Nephron progenitor cell (in vitro differentiated cells): Measurements from ENCODE around the gene MLLT3.
"Not testable (repeated sequence)": the region's sequence is repeated elsewhere in the genome, so short reads cannot be mapped to it uniquely, and the experiment has no call there.

Source experiments
- DNase-seq: peaks from one replicate; pipeline ENCODE4 v3.0.0; 2021
- H3K27ac Mint-ChIP-seq: 2 replicates; pipeline ENCODE4 v1.8.0; 2021; ENCODE audit warnings: mild to moderate bottlenecking, moderate library complexity, mixed read lengths
- H3K27me3 Mint-ChIP-seq: 2 replicates; pipeline ENCODE4 v1.8.0; 2021; ENCODE audit warnings: mild to moderate bottlenecking, low read depth, mixed read lengths; ENCODE audit not compliant: poor library complexity
- H3K36me3 Mint-ChIP-seq: 2 replicates; pipeline ENCODE4 v1.8.0; 2021; ENCODE audit warnings: low read depth, mixed read lengths
- H3K4me1 Mint-ChIP-seq: 2 replicates; pipeline ENCODE4 v1.8.0; 2021; ENCODE audit warnings: mixed read lengths
- H3K4me3 Mint-ChIP-seq: 2 replicates; pipeline ENCODE4 v1.8.0; 2021; ENCODE audit warnings: mild to moderate bottlenecking, moderate library complexity, mixed read lengths
- H3K9me3 Mint-ChIP-seq: 2 replicates; pipeline ENCODE4 v1.8.0; 2021; ENCODE audit warnings: mild to moderate bottlenecking, moderate library complexity, mixed read lengths
- TF ChIP-seq, protein P1 (sequence below): fragments of 200-600 bp; sonication (generic); IDR thresholded peaks from 2 replicates; pipeline ENCODE4 v1.5.0; 2021; ENCODE audit warnings: antibody characterized with exemption

Gene MLLT3

DNA sequence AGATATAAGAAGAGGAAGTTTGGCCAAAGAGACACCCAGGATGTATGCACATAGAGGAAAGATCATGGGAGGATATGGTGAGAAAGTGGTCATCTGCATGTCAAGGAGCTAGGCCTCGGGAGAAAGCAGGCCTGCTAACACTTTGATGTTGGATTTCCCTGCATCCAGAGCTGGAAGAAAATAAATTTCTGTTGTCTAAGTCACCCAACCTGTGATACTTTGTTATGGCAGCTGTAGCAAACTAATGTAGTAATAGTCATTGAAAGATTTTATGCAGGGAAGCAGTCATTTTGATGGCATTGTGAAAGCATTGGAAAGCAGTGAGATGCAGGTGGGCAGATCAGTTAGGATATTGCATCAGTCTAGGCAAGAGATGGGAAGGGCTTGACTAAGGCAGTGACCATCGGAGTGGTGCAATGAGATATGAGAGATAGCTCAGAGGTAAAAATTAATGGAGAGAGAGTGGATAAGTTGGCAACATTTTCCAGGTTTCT, 37.2 kb upstream of the MLLT3 start:
- peaks cover 6% of the 10 kb centered on the region for H3K4me1 Mint-ChIP-seq

DNA sequence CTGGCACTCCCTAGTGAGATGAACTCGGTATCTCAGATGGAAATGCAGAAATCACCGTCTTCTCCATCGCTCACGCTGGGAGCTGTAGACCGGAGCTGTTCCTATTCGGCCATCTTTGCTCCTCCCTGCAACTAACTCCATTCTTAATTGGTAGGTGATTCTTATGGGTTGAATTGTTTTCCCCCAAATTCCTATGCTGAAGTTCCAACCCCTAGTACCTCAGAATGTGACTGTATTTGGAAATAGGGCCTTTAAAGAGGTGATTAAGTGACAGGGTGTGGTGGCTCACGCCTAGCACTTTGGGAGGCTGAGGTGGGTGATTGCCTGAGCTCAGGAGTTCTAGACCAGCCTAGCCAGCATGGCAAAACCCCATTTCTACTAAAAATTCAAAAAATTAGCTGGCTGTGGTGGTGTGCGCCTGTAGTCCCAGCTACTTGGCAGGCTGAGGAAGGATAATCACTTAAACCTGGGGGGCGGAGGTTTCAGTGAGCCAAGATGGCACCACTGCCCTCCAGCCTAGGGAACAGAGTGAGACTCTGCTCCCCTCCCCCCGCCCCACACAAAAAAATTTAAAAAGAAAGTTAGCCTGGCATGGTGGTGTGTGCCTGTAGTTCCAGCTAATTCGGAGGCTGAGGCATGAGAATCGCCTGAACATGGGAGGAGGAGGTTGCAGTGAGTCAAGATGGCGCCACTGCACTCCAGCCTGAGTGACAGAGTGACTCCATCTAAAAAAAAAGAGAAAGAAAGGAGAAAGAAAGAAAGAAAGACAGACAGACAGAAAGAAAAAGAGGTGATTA, 36.6 kb upstream of the MLLT3 start:
- DNase-seq: no peak
- Mint-ChIP-seq H3K36me3 (peaks cover 9% of the 10 kb centered on the region), H3K4me3 (no peak overlapping the region), H3K27me3 (peaks cover 2% of the 10 kb centered on the region), H3K27ac (peak overlapping the region; percentile 84), H3K4me1 (peaks cover 6% of the 10 kb centered on the region), H3K9me3 (peaks cover 23% of the 10 kb centered on the region)
- TF ChIP-seq, protein P1, sequence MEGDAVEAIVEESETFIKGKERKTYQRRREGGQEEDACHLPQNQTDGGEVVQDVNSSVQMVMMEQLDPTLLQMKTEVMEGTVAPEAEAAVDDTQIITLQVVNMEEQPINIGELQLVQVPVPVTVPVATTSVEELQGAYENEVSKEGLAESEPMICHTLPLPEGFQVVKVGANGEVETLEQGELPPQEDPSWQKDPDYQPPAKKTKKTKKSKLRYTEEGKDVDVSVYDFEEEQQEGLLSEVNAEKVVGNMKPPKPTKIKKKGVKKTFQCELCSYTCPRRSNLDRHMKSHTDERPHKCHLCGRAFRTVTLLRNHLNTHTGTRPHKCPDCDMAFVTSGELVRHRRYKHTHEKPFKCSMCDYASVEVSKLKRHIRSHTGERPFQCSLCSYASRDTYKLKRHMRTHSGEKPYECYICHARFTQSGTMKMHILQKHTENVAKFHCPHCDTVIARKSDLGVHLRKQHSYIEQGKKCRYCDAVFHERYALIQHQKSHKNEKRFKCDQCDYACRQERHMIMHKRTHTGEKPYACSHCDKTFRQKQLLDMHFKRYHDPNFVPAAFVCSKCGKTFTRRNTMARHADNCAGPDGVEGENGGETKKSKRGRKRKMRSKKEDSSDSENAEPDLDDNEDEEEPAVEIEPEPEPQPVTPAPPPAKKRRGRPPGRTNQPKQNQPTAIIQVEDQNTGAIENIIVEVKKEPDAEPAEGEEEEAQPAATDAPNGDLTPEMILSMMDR: no peak

More for the DNA sequence above, 37.2 kb upstream of the MLLT3 start:
- peaks cover 17% of the 10 kb centered on the region for H3K9me3 Mint-ChIP-seq
- H3K27me3 Mint-ChIP-seq: no peaks in the 10 kb centered on the region
- no peak overlapping the region for H3K4me3 Mint-ChIP-seq
- TF ChIP-seq, protein P1: no peak
- no peak overlapping the region for H3K27ac Mint-ChIP-seq
- H3K36me3 Mint-ChIP-seq: peaks cover 9% of the 10 kb centered on the region
- DNase-seq: no peak

DNA sequence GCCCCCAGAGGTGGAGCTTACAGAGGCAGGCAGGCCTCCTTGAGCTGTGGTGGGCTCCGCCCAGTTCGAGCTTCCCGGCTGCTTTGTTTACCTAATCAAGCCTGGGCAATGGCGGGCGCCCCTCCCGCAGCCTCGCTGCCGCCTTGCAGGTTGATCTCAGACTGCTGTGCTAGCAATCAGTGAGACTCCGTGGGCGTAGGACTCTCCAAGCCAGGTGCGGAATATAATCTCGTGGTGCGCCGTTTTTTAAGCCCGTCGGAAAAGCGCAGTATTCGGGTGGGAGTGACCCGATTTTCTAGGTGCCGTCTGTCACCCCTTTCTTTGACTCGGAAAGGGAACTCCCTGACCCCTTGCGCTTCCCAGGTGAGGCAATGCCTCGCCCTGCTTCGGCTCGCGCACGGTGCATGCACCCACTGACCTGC, 36.0 kb upstream of the MLLT3 start:
- peak; percentile 49 for DNase-seq
- peaks cover 26% of the 10 kb centered on the region for H3K9me3 Mint-ChIP-seq
- not testable (repeated sequence) for H3K27me3 Mint-ChIP-seq, H3K4me1 Mint-ChIP-seq, H3K36me3 Mint-ChIP-seq, H3K4me3 Mint-ChIP-seq
- peak overlapping the region; percentile 84 for H3K27ac Mint-ChIP-seq

DNA sequence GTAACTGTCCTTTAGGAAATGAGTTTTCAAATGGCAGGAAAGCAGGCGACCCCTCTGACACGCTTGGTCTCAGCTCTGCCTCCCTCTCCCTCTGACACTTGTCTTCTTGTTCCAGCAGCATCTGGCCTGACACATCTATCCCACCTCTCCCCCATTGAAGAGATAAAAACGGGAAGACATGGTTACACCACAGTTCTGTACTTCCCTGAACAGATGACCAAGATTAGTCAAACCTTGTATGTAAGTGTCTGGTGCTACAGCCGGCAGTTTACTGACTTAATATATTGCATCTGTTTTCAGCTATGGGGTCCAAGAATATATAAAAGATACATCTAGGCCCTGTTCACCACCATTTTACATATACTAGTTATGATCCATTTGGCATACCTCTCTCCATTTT, 29.6 kb upstream of the MLLT3 start:
- no peak for DNase-seq
- TF ChIP-seq, protein P1: no peak
- Mint-ChIP-seq H3K4me3 (no peak overlapping the region), H3K9me3 (peaks cover 23% of the 10 kb centered on the region), H3K27me3 (peaks cover 3% of the 10 kb centered on the region), H3K27ac (no peak overlapping the region), H3K4me1 (no peaks in the 10 kb centered on the region), H3K36me3 (peaks cover 9% of the 10 kb centered on the region)

DNA sequence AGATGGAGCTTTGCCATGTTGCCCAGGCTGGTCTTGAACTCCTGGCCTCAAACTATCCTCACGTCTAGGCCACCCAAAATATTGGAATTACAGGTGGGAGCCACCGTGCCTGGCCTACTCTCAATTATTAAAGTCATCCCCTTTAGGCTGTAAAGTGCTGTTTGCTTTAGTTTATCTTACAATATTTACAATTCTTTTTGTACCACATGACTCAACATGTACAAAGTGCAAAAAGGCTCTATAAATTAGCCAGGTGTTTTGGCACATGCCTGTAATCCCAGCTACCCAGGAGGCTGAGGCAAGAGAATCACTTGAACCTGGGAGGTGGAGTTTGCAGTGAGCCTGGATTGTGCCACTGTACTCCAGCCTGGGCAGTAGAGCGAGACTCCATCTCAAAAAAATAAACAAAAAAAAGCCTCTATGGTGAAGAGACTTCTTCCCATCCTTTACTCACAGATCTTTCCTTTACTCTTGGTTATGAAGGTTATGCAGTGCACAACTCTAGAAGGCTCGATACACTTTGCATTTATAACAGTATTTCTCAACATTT, 28.5 kb upstream of the MLLT3 start:
- no peak for DNase-seq
- H3K27me3 Mint-ChIP-seq: peaks cover 3% of the 10 kb centered on the region
- H3K4me1 Mint-ChIP-seq: no peaks in the 10 kb centered on the region
- H3K4me3 Mint-ChIP-seq: no peak overlapping the region
- H3K27ac Mint-ChIP-seq: no peak overlapping the region
- H3K9me3 Mint-ChIP-seq: peaks cover 23% of the 10 kb centered on the region
- TF ChIP-seq, protein P1: no peak
- H3K36me3 Mint-ChIP-seq: peaks cover 9% of the 10 kb centered on the region

DNA sequence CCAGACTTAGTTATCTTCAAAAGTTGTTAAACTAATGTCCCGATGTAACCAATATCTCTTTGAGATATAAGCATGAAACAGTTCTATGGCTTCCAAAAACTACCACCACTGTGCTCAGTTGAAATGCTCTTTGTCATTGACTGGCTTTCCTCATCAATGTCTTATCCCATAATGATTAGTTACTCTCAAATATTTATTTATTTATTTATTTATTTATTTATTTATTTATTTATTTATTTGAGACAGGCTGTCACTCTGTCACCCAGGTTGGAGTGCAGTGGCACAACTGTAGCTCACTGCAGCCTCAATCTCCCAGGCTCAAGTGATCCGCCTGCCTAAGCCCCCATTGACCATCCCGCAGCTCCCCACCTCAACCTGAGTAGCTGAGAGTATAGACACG, 28.0 kb upstream of the MLLT3 start:
- Mint-ChIP-seq H3K36me3 (peaks cover 7% of the 10 kb centered on the region), H3K4me3 (no peak overlapping the region), H3K27me3 (peaks cover 3% of the 10 kb centered on the region), H3K9me3 (peaks cover 17% of the 10 kb centered on the region), H3K4me1 (no peaks in the 10 kb centered on the region), H3K27ac (no peak overlapping the region)
- DNase-seq: no peak
- TF ChIP-seq, protein P1: no peak
